ENCODE data around the gene TNFAIP2. TPM values are rescaled to one million over a fixed set of nuclear protein-coding genes. Genes with fewer than 3 reads are reported as not detected.

Gene TNFAIP2
- total RNA-seq, 1 experiment from 2014 or later, result 43.0 TPM

- Histone ChIP-seq H3K4me1 (replicated peaks) (peaks cover 16% of the 10 kb centered on the region), H3K36me3 (no peaks in the 10 kb centered on the region), H3K9me3 (replicated peaks) (no peaks in the 10 kb centered on the region), H3K27me3 (replicated peaks) (peaks cover 8% of the 10 kb centered on the region), H3K4me3 (no peak overlapping the region), H3K27ac (no peak overlapping the region)
- DNase-seq (ENCODE audit: low read depth in 1 of 2, low spot score in 2 of 2), result no peak
These were observed 34.3 kb upstream of the TNFAIP2 start for GRCh38 chr14:103088921-103089320.

DNA sequence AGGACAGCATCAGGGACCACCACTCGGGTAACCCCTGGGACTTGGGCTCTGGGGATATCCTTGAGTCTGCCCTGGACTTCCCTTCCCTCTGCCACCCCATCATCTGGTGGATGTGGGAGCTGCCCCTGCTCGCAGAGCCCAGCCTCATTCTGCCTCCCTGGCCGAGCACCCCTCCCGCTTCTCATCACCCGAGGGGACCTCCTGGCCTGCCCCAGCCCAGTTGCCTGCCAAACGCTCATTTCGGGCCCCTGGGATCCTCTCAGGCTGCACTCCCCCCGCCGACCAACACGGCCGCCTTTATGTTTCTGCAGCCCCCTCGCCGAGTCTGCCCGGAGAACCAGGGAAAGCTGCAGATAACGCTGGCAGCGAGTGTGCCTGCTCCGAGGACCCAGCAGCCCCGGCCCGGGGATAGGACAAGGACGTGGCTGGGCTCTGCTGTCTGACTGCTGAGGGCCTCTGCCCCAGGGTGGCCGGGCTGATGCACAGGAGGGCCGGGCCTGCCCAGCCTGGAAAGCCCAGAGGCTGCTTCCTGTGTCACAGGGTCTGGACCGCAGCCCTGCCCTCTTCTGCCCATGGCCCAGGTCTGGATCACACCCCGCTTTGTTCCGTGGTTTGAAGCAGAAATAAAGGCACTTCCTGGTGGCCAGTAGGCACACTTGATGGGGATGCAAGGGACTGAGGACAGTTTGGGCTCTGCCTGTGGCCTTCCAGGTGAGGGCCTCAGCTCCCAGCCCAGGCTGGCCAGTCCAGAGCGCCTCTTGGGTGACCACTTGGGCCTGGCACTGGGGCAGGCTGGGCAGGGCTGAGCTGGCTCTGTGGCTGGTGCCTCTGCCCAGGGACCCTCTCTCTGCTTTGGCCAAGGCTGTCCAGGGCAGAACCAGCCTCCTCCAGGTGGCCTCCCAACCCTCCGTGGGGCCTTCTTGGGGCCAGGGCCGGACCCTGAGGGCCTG lies 33.6 kb upstream of the TNFAIP2 start:
- Histone ChIP-seq H3K9me3 (replicated peaks) (no peaks in the 10 kb centered on the region), H3K27me3 (replicated peaks) (peaks cover under 1% of the 10 kb centered on the region; the same call in 1 of the 2 replicates), H3K4me3 (no peak overlapping the region), H3K36me3 (no peaks in the 10 kb centered on the region), H3K27ac (no peak overlapping the region), H3K4me1 (replicated peaks) (peaks cover 11% of the 10 kb centered on the region)
- DNase-seq (ENCODE audit: low read depth in 1 of 2, low spot score in 2 of 2), result no peak

GRCh38 chr14:103090481-103091020 lies 32.7 kb upstream of the TNFAIP2 start:
- H3K9me3 ChIP-seq (replicated peaks), result no peaks in the 10 kb centered on the region
- no peaks in the 10 kb centered on the region for H3K36me3 ChIP-seq
- H3K27ac ChIP-seq, result no peak overlapping the region
- no peak overlapping the region for H3K4me3 ChIP-seq
- H3K27me3 ChIP-seq (replicated peaks), result no peaks in the 10 kb centered on the region
- H3K4me1 ChIP-seq (replicated peaks), result peaks cover 11% of the 10 kb centered on the region
- DNase-seq (ENCODE audit: low read depth in 1 of 2, low spot score in 2 of 2), result no peak

GRCh38 chr14:103091041-103091882 lies 32.0 kb upstream of the TNFAIP2 start:
- no peaks in the 10 kb centered on the region for H3K36me3 ChIP-seq
- H3K27ac ChIP-seq, result no peak overlapping the region
- DNase-seq (ENCODE audit: low read depth in 1 of 2, low spot score in 2 of 2), result no peak
- peaks cover 11% of the 10 kb centered on the region for H3K4me1 ChIP-seq (replicated peaks)
- H3K4me3 ChIP-seq, result peak overlapping the region; percentile 41
- H3K9me3 ChIP-seq (replicated peaks), result no peaks in the 10 kb centered on the region
- H3K27me3 ChIP-seq (replicated peaks), result no peaks in the 10 kb centered on the region

GRCh38 chr14:103091883-103092222 lies 31.4 kb upstream of the TNFAIP2 start:
- Histone ChIP-seq H3K27me3 (replicated peaks) (no peaks in the 10 kb centered on the region), H3K27ac (no peak overlapping the region), H3K4me1 (replicated peaks) (peaks cover 11% of the 10 kb centered on the region), H3K36me3 (no peaks in the 10 kb centered on the region), H3K4me3 (peak overlapping the region; percentile 41), H3K9me3 (replicated peaks) (no peaks in the 10 kb centered on the region)
- no peak for DNase-seq (ENCODE audit: low read depth in 1 of 2, low spot score in 2 of 2)

DNA sequence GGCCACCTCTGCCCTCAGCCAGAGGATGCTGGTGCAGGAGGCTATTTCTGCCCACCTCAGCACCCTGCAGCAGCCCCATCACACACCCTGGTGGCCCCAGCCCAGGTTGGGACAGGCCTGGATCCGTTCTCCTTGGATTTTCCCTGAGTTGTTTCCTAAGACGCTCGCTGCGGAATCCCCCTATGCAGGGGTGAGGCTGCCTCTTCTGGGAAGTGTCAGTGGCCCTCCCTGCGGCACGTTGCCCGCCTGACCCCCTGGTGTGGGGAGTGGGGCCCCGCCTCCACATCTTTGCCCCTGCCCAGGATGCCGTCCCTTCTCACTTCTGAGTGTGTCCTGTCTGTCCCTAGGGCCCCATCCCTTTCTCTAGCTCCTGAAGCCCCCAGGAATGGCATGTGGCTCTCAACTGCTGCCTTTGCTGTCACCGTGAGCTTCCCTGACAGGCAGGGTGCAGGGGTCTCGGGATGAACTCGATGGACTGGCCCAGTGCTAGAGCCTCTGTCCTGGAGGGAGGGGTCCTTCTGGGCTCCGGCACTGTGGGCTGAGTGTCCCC lies 29.3 kb upstream of the TNFAIP2 start:
- H3K27ac ChIP-seq, result no peak overlapping the region
- H3K4me1 ChIP-seq (replicated peaks), result peaks cover 11% of the 10 kb centered on the region
- no peak overlapping the region for H3K4me3 ChIP-seq
- DNase-seq (ENCODE audit: low read depth in 1 of 2, low spot score in 2 of 2), result no peak
- H3K27me3 ChIP-seq (replicated peaks), result no peaks in the 10 kb centered on the region
- no peaks in the 10 kb centered on the region for H3K9me3 ChIP-seq (replicated peaks)
- no peaks in the 10 kb centered on the region for H3K36me3 ChIP-seq

- H3K27ac ChIP-seq, result no peak within 1 kb of the TSS
- no peaks in the 10 kb centered on the region for H3K9me3 ChIP-seq (replicated peaks)
- no peak for DNase-seq (ENCODE audit: low read depth in 1 of 2, low spot score in 2 of 2)
- no peaks in the 10 kb centered on the region for H3K27me3 ChIP-seq (replicated peaks)
- H3K36me3 ChIP-seq, result no peaks in the 10 kb centered on the region
- H3K4me3 ChIP-seq, result no peak within 1 kb of the TSS
- H3K4me1 ChIP-seq (replicated peaks), result peaks cover 11% of the 10 kb centered on the region
These were observed 28.7 kb upstream of the TNFAIP2 start, which contains the start of gene EXOC3L4 for GRCh38 chr14:103094406-103095209. Gene EXOC3L4 (plus strand): TSS chr14:103094725. CDS start chr14:103100220, 5,495 bp downstream.

GRCh38 chr14:103095210-103095778 lies 28.0 kb upstream of the TNFAIP2 start:
- Histone ChIP-seq H3K27ac (no peak overlapping the region), H3K27me3 (replicated peaks) (no peaks in the 10 kb centered on the region), H3K36me3 (no peaks in the 10 kb centered on the region), H3K4me3 (no peak overlapping the region), H3K9me3 (replicated peaks) (no peaks in the 10 kb centered on the region), H3K4me1 (replicated peaks) (peaks cover 11% of the 10 kb centered on the region)
- no peak for DNase-seq (ENCODE audit: low read depth in 1 of 2, low spot score in 2 of 2)

GRCh38 chr14:103096387-103096786 lies 26.9 kb upstream of the TNFAIP2 start:
- no peaks in the 10 kb centered on the region for H3K27me3 ChIP-seq (replicated peaks)
- H3K4me1 ChIP-seq (replicated peaks), result peaks cover 4% of the 10 kb centered on the region
- H3K9me3 ChIP-seq (replicated peaks), result no peaks in the 10 kb centered on the region
- DNase-seq (ENCODE audit: low read depth in 1 of 2, low spot score in 2 of 2), result no peak
- no peaks in the 10 kb centered on the region for H3K36me3 ChIP-seq
- no peak overlapping the region for H3K27ac ChIP-seq
- H3K4me3 ChIP-seq, result no peak overlapping the region

DNA sequence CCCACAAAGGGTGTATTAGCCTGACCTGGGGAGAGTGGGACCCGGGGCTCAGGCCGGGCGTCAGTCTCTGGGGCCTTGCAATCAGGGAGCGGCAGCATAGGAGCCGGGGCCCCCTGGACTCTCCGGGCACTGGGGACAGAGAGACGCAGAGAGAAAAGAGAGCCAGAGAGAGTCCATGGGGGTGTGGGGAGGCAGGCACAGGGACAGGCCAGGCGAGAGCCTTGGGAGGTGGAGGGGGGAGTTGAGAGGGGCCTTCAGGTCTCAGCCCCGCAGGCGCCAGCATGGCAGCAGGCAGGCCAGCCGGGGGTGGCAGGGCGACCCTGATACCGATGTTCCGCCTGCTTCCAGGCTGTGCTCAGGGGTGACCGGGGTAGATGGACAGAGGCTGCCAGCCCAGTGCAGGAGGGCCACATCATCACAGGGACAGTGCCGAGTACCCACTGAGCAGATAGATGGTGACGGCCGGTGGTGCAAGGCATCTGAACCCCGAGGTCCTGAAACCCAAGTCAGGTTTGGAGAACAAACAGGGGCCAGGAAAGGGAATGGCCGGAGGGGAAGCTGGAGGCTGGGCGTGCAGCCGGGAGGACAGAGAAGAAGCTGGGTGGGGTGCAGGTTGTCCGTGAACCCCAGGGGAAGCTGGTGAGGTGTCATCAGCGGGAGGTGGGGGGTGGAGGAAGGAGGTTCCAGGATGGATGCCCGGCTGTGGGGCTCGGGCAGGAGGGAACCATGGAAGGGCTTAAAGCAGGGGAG lies 25.8 kb upstream of the TNFAIP2 start:
- DNase-seq (ENCODE audit: low read depth in 1 of 2, low spot score in 2 of 2), result no peak
- Histone ChIP-seq H3K9me3 (replicated peaks) (no peaks in the 10 kb centered on the region), H3K27ac (no peak overlapping the region), H3K36me3 (no peaks in the 10 kb centered on the region), H3K4me1 (replicated peaks) (no peaks in the 10 kb centered on the region), H3K4me3 (no peak overlapping the region), H3K27me3 (replicated peaks) (no peaks in the 10 kb centered on the region)

- no peak overlapping the region for H3K27ac ChIP-seq
- H3K36me3 ChIP-seq, result no peaks in the 10 kb centered on the region
- no peaks in the 10 kb centered on the region for H3K9me3 ChIP-seq (replicated peaks)
- H3K27me3 ChIP-seq (replicated peaks), result no peaks in the 10 kb centered on the region
- H3K4me3 ChIP-seq, result no peak overlapping the region
- H3K4me1 ChIP-seq (replicated peaks), result peaks cover under 1% of the 10 kb centered on the region
- no peak for DNase-seq (ENCODE audit: low read depth in 1 of 2, low spot score in 2 of 2)
These were observed 25.0 kb upstream of the TNFAIP2 start for GRCh38 chr14:103097994-103098957.
